SK-N-SH (cell line): ENCODE measurements around the gene CREB3L1. TPM values are rescaled to one million over a fixed set of nuclear protein-coding genes. Genes with fewer than 3 reads are reported as not detected.

ENCODE experiments used
- CTCF ChIA-PET: fragments of 300-600, 350-600 bp; formaldehyde crosslinking; extraction: SDS; loops from one replicate; lab custom pipeline; 2021; lab: Yijun Ruan, JAX
- POLR2A ChIA-PET: fragments of 350-600 bp; sonication (Branson Sonifier 250); formaldehyde crosslinking; extraction: SDS; loops from one replicate; lab custom pipeline; 2020; ENCODE audit warnings: antibody characterized with exemption, inconsistent platforms; lab: Yijun Ruan, JAX
- DNase-seq: peaks from one replicate; pipeline ENCODE4 v3.0.0; 2012
- H2AFZ ChIP-seq: fragments of 200-600 bp; sonication (generic); 2 replicates; pipeline ENCODE4 v1.8.1; 2016; ENCODE audit warnings: antibody characterized with exemption, mild to moderate bottlenecking, low read depth
- H3F3A ChIP-seq: fragments of 200-600 bp; sonication (generic); replicated peaks from 2 replicates; pipeline ENCODE3; 2016; ENCODE audit warnings: antibody characterized with exemption, mild to moderate bottlenecking; ENCODE audit not compliant: insufficient read depth
- H3K27ac ChIP-seq, 2 experiments: fragments of 200-500 bp in 1 of 2; fragments of 200-600 bp in 1 of 2; sonication (Bioruptor generic) in 1 of 2; sonication (generic), shearing (Covaris generic) in 1 of 2; 2 replicates each; pipeline versions ENCODE4 v1.5.1 to v1.6.1; 2014 to 2016; ENCODE audit warnings: low read depth in 2 of 2, inconsistent platforms in 1 of 2, low read length in 1 of 2, mild to moderate bottlenecking in 1 of 2, mixed read lengths in 1 of 2
- H3K27me3 ChIP-seq: fragments of 200-600 bp; sonication (generic), shearing (Covaris generic); 2 replicates; pipeline ENCODE4 v1.6.1; 2016; ENCODE audit warnings: mixed run types; ENCODE audit not compliant: insufficient read depth
- H3K36me3 ChIP-seq, 2 experiments: fragments of 200-500 bp in 1 of 2; fragments of 200-600 bp in 1 of 2; sonication (Bioruptor generic) in 1 of 2; sonication (generic) in 1 of 2; replicated peaks in 1 of 2; 2 replicates each; pipeline versions ENCODE3 to v1.5.1; 2014 to 2016; ENCODE audit warnings: low read length in 1 of 2, mild to moderate bottlenecking in 1 of 2; ENCODE audit not compliant: insufficient read depth in 2 of 2, control insufficient read depth in 1 of 2
- H3K4me1 ChIP-seq, 2 experiments: fragments of 200-500 bp in 1 of 2; fragments of 200-600 bp in 1 of 2; sonication (Bioruptor generic) in 1 of 2; sonication (generic), shearing (Covaris generic) in 1 of 2; 2 replicates each; pipeline versions ENCODE4 v1.5.1 to v1.6.1; 2014 to 2016; ENCODE audit warnings: low read depth in 1 of 2, low read length in 1 of 2, mixed run types in 1 of 2; ENCODE audit not compliant: insufficient read depth in 2 of 2, control insufficient read depth in 1 of 2
- H3K4me2 ChIP-seq: fragments of 200-600 bp; sonication (generic), shearing (Covaris generic); 2 replicates; pipeline ENCODE4 v1.6.1; 2017; ENCODE audit warnings: mixed run types
- H3K4me3 ChIP-seq, 2 experiments: fragments of 200-500 bp in 1 of 2; fragments of 200-600 bp in 1 of 2; sonication (Bioruptor generic) in 1 of 2; sonication (generic), shearing (Covaris generic) in 1 of 2; 2 replicates each; pipeline versions ENCODE4 v1.5.1 to v1.8.1; 2014 to 2016; ENCODE audit warnings: low read depth in 2 of 2, inconsistent platforms in 1 of 2, low read length in 1 of 2, mild to moderate bottlenecking in 1 of 2, mixed read lengths in 1 of 2, moderate library complexity in 1 of 2
- H3K79me2 ChIP-seq: fragments of 200-600 bp; sonication (generic); 2 replicates; pipeline ENCODE4 v1.8.1; 2017; ENCODE audit warnings: mild to moderate bottlenecking; ENCODE audit not compliant: insufficient read depth
- H3K9ac ChIP-seq: fragments of 200-600 bp; sonication (generic); 2 replicates; pipeline ENCODE4 v1.6.1; 2017; ENCODE audit warnings: mixed run types
- H3K9me2 ChIP-seq: fragments of 200-600 bp; sonication (generic); 2 replicates; pipeline ENCODE4 v1.6.1; 2017; ENCODE audit warnings: mixed run types
- H3K9me3 ChIP-seq: fragments of 200-600 bp; sonication (generic); 2 replicates; pipeline ENCODE4 v1.6.1; 2017; ENCODE audit warnings: mixed run types, mild to moderate bottlenecking, moderate library complexity
- H4K20me1 ChIP-seq: fragments of 200-600 bp; sonication (generic); 2 replicates; pipeline ENCODE4 v1.6.1; 2017; ENCODE audit warnings: mild to moderate bottlenecking, mixed run types; ENCODE audit not compliant: insufficient read depth
- CHD2 ChIP-seq: fragments of 150-350 bp; IDR thresholded peaks from 2 replicates; pipeline ENCODE4 v1.6.1; 2018; ENCODE audit warnings: low read length; ENCODE audit not compliant: partially characterized antibody
- ELF1 ChIP-seq: IDR thresholded peaks from 2 replicates; pipeline ENCODE4 v1.4.0; 2012
- EP300 ChIP-seq, 2 experiments: IDR thresholded peaks; 2 replicates each; pipeline versions ENCODE4 v1.4.0 to v1.6.1; 2012; ENCODE audit warnings: borderline replicate concordance in 1 of 2, low read depth in 1 of 2, low read length in 1 of 2
- EZH2phosphoT487 ChIP-seq: fragments of 200-600 bp; sonication (generic); IDR thresholded peaks from 2 replicates; pipeline ENCODE4 v1.6.1; 2017; ENCODE audit warnings: low read depth, mixed run types, mild to moderate bottlenecking, antibody characterized with exemption, moderate library complexity, borderline replicate concordance
- FOXJ3 ChIP-seq: sonication (generic); formaldehyde crosslinking; IDR thresholded peaks from 2 replicates; pipeline ENCODE4 v1.5.1; 2020; ENCODE audit warnings: mild to moderate bottlenecking, missing genetic modification reagents
- FOXM1 ChIP-seq: IDR thresholded peaks from 2 replicates; pipeline ENCODE4 v1.4.0; 2012; ENCODE audit warnings: low read depth, mild to moderate bottlenecking
- GABPA ChIP-seq: IDR thresholded peaks from 2 replicates; pipeline ENCODE4 v1.4.0; 2012; ENCODE audit warnings: low read depth, mild to moderate bottlenecking
- MEF2A ChIP-seq: IDR thresholded peaks from 2 replicates; pipeline ENCODE4 v1.4.0; 2012; ENCODE audit warnings: low read depth, borderline replicate concordance
- MXI1 ChIP-seq: IDR thresholded peaks from 2 replicates; pipeline ENCODE4 v1.6.1; 2012; ENCODE audit warnings: mild to moderate bottlenecking, low read depth, low read length, improper control_type of control experiment
- NFIC ChIP-seq: IDR thresholded peaks from 2 replicates; pipeline ENCODE4 v1.4.0; 2012; ENCODE audit warnings: borderline replicate concordance
- NRF1 ChIP-seq: IDR thresholded peaks from 2 replicates; pipeline ENCODE4 v1.6.1; 2012; ENCODE audit warnings: low read depth, mild to moderate bottlenecking, low read length
- RAD21 ChIP-seq: IDR thresholded peaks from 2 replicates; pipeline ENCODE4 v1.6.1; 2012; ENCODE audit warnings: mild to moderate bottlenecking, low read length
- RCOR1 ChIP-seq: fragments of 150-350 bp; IDR thresholded peaks from 2 replicates; pipeline ENCODE4 v1.6.1; 2017; ENCODE audit warnings: antibody characterized with exemption, low read length
- RFX5 ChIP-seq: IDR thresholded peaks from 2 replicates; pipeline ENCODE4 v1.6.1; 2012; ENCODE audit warnings: mild to moderate bottlenecking, improper control_type of control experiment, low read length
- SIN3A ChIP-seq: IDR thresholded peaks from 2 replicates; pipeline ENCODE4 v1.6.1; 2012; ENCODE audit warnings: low read depth, mild to moderate bottlenecking, low read length, moderate library complexity, borderline replicate concordance
- TCF12 ChIP-seq: IDR thresholded peaks from 2 replicates; pipeline ENCODE4 v1.4.0; 2012
- WGBS: methylation state at CpG from one replicate; pipeline ENCODE4 v1.1.6; 2017; ENCODE audit warnings: low lambda C conversion rate; 5-methylcytosine and 5-hydroxymethylcytosine counted together
- polyA plus RNA-seq, 3 experiments: library from polyadenylated mRNA; depleted of rRNA; stranded (reverse); fragments of >200 nt; gene quantifications; 2 replicates each; pipeline ENCODE4 v1.2.3, GENCODE V29; 2012
- TF ChIP-seq, protein P1 (sequence below): IDR thresholded peaks from 2 replicates; pipeline ENCODE4 v1.6.1; 2012; ENCODE audit warnings: mild to moderate bottlenecking, low read depth, low read length, moderate library complexity
- TF ChIP-seq, protein P2 (sequence below): IDR thresholded peaks from 2 replicates; pipeline ENCODE4 v1.4.0; 2012; ENCODE audit warnings: low read depth, borderline replicate concordance
- TF ChIP-seq, protein P3 (sequence below): fragments of 200-600 bp; sonication (generic); IDR thresholded peaks from 2 replicates; pipeline ENCODE4 v1.6.1; 2017; ENCODE audit warnings: antibody characterized with exemption, mild to moderate bottlenecking, moderate library complexity
- TF ChIP-seq, protein P4 (sequence below): fragments of 150-350 bp; IDR thresholded peaks from 2 replicates; pipeline ENCODE4 v1.6.1; 2017; ENCODE audit warnings: antibody characterized with exemption, low read length, low read depth, borderline replicate concordance

The CREB3L1 gene
- polyA plus RNA-seq, 1 of the 3 experiments (the other 2 are of a cell fraction), result 14.0 TPM

DNA sequence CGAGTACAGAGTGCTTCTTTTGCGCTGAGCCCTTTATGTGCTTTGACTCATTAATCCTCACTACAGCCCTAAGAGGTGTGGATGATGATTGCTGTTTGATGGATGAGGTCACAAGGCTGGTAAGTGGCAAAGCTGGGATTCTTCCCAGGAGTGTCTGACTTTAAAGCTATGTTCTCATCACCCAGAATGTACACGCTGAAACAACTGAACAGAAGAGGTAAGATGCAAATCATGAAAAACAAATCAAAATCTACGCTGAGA lies 37.7 kb upstream of the CREB3L1 start:
- Histone ChIP-seq H3K79me2 (no peaks in the 10 kb centered on the region; the same call in 1 of the 2 replicates), H3K9me2 (no peaks in the 10 kb centered on the region), H3K4me3 (no peak overlapping the region), H3F3A (peaks cover 27% of the 10 kb centered on the region), H4K20me1 (no peaks in the 10 kb centered on the region)
- TF ChIP-seq EZH2phosphoT487, result no peak
- TF ChIP-seq, all 33 proteins: peak for 0
- CTCF ChIA-PET, result interaction anchor here (0.6 to 13.2 kb wide), 55 partner anchors 9 to 671 kb away, joined by 3 to 459 read pairs (median 5); partner anchors contain the start of genes CREB3L1, DGKZ, MDK and PEX16
- peak overlapping the region; percentile 88 for H3K4me2 ChIP-seq
- WGBS, result 64% methylated on average over 4 of the region's 4 CpGs
- no peak overlapping the region for H3K9ac ChIP-seq
- DNase-seq, result no peak
- POLR2A ChIA-PET, result interaction anchor here (0.6 to 1.6 kb wide), 4 partner anchors 62 to 118 kb away, joined by 3 to 7 read pairs (median 4); no protein-coding TSS in a partner anchor
- H2AFZ ChIP-seq, result no peak overlapping the region
- no peaks in the 10 kb centered on the region for H3K36me3 ChIP-seq
- no peaks in the 10 kb centered on the region for H3K9me3 ChIP-seq
- H3K27me3 ChIP-seq, result no peaks in the 10 kb centered on the region
- peaks cover 22 to 43% of the 10 kb centered on the region in 2 experiments for H3K4me1 ChIP-seq
- peak overlapping the region in 1 of 2 experiments; percentile 81; a peak in 2 of 4 replicates for H3K27ac ChIP-seq

DNA sequence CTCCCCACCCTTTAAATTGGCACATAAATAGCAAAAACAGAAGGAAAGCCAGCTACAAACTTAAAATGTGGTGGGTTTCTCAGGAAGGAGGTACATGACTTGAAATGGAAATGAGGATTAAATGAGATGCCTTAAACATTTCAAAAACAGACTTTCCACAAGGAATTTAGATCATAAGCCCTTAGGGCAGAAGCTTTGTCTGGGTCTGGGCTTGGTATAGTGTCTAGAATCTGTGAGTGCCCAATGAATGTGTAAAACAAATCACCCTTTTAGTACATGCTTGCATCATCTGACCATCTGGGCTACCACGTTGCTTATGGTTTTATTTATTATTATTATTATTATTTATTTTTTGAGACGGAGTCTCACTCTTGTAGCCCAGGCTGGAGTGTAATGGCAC lies 37.1 kb upstream of the CREB3L1 start:
- no peak overlapping the region for H3K9ac ChIP-seq

More for the DNA sequence above, 37.1 kb upstream of the CREB3L1 start:
- no peaks in the 10 kb centered on the region; the same call in 1 of the 2 replicates for H3K79me2 ChIP-seq
- no peaks in the 10 kb centered on the region for H4K20me1 ChIP-seq
- no peaks in the 10 kb centered on the region for H3K36me3 ChIP-seq
- no peak overlapping the region for H3K4me3 ChIP-seq
- CTCF ChIA-PET, result interaction anchor here (0.6 to 13.2 kb wide), 24 partner anchors 9 to 323 kb away, joined by 3 to 459 read pairs (median 6); partner anchors contain the start of genes CREB3L1, DGKZ, MDK and PEX16
- H3K27ac ChIP-seq, result peak overlapping the region in 1 of 2 experiments; percentile 81; a peak in 1 of 4 replicates
- H3K4me2 ChIP-seq, result no peak overlapping the region
- H3K9me3 ChIP-seq, result no peaks in the 10 kb centered on the region
- H3K4me1 ChIP-seq, result peaks cover 22 to 43% of the 10 kb centered on the region in 2 experiments
- H2AFZ ChIP-seq, result no peak overlapping the region
- peaks cover 27% of the 10 kb centered on the region for H3F3A ChIP-seq
- no peaks in the 10 kb centered on the region for H3K27me3 ChIP-seq
- WGBS, result 89% methylated on average over 2 of the region's 2 CpGs
- TF ChIP-seq RAD21 (no peak), RFX5 (no peak), EP300 (IDR thresholded peaks at IDR 0.05; ENCODE audit: borderline replicate concordance in 1 of 2, low read depth in 1 of 2, low read length in 1 of 2) (no peak), NRF1 (no peak), MXI1 (no peak), MEF2A (no peak), SIN3A (no peak), RCOR1 (no peak), NFIC (no peak), FOXM1 (no peak), ELF1 (no peak), CHD2 (no peak), TCF12 (no peak), FOXJ3 (CRISPR knock-in tag) (no peak), GABPA (no peak)
- TF ChIP-seq, protein P1, sequence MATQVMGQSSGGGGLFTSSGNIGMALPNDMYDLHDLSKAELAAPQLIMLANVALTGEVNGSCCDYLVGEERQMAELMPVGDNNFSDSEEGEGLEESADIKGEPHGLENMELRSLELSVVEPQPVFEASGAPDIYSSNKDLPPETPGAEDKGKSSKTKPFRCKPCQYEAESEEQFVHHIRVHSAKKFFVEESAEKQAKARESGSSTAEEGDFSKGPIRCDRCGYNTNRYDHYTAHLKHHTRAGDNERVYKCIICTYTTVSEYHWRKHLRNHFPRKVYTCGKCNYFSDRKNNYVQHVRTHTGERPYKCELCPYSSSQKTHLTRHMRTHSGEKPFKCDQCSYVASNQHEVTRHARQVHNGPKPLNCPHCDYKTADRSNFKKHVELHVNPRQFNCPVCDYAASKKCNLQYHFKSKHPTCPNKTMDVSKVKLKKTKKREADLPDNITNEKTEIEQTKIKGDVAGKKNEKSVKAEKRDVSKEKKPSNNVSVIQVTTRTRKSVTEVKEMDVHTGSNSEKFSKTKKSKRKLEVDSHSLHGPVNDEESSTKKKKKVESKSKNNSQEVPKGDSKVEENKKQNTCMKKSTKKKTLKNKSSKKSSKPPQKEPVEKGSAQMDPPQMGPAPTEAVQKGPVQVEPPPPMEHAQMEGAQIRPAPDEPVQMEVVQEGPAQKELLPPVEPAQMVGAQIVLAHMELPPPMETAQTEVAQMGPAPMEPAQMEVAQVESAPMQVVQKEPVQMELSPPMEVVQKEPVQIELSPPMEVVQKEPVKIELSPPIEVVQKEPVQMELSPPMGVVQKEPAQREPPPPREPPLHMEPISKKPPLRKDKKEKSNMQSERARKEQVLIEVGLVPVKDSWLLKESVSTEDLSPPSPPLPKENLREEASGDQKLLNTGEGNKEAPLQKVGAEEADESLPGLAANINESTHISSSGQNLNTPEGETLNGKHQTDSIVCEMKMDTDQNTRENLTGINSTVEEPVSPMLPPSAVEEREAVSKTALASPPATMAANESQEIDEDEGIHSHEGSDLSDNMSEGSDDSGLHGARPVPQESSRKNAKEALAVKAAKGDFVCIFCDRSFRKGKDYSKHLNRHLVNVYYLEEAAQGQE, result no peak
- TF ChIP-seq, protein P2, sequence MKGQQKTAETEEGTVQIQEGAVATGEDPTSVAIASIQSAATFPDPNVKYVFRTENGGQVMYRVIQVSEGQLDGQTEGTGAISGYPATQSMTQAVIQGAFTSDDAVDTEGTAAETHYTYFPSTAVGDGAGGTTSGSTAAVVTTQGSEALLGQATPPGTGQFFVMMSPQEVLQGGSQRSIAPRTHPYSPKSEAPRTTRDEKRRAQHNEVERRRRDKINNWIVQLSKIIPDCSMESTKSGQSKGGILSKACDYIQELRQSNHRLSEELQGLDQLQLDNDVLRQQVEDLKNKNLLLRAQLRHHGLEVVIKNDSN, result no peak
- TF ChIP-seq, protein P3, sequence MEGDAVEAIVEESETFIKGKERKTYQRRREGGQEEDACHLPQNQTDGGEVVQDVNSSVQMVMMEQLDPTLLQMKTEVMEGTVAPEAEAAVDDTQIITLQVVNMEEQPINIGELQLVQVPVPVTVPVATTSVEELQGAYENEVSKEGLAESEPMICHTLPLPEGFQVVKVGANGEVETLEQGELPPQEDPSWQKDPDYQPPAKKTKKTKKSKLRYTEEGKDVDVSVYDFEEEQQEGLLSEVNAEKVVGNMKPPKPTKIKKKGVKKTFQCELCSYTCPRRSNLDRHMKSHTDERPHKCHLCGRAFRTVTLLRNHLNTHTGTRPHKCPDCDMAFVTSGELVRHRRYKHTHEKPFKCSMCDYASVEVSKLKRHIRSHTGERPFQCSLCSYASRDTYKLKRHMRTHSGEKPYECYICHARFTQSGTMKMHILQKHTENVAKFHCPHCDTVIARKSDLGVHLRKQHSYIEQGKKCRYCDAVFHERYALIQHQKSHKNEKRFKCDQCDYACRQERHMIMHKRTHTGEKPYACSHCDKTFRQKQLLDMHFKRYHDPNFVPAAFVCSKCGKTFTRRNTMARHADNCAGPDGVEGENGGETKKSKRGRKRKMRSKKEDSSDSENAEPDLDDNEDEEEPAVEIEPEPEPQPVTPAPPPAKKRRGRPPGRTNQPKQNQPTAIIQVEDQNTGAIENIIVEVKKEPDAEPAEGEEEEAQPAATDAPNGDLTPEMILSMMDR, result no peak
- TF ChIP-seq, protein P4, sequence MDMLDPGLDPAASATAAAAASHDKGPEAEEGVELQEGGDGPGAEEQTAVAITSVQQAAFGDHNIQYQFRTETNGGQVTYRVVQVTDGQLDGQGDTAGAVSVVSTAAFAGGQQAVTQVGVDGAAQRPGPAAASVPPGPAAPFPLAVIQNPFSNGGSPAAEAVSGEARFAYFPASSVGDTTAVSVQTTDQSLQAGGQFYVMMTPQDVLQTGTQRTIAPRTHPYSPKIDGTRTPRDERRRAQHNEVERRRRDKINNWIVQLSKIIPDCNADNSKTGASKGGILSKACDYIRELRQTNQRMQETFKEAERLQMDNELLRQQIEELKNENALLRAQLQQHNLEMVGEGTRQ, result no peak
- no peaks in the 10 kb centered on the region for H3K9me2 ChIP-seq
- POLR2A ChIA-PET, result interaction anchor here (1.3 kb wide), 1 partner anchor 69 kb away, joined by 7 read pairs; no protein-coding TSS in a partner anchor
- no peak for DNase-seq
